ENCODE measurements around the gene MSMO1. TPM values are rescaled to one million over a fixed set of nuclear protein-coding genes. Genes with fewer than 3 reads are reported as not detected.
A peak's percentile ranks its signal among the peaks of the same experiment; 100 is the strongest.
"Not testable (repeated sequence)": the region's sequence is repeated elsewhere in the genome, so short reads cannot be mapped to it uniquely, and the experiment has no call there.

MSMO1 gene
- total RNA-seq, 1 donor from 2014 or later: 134 TPM

DNA sequence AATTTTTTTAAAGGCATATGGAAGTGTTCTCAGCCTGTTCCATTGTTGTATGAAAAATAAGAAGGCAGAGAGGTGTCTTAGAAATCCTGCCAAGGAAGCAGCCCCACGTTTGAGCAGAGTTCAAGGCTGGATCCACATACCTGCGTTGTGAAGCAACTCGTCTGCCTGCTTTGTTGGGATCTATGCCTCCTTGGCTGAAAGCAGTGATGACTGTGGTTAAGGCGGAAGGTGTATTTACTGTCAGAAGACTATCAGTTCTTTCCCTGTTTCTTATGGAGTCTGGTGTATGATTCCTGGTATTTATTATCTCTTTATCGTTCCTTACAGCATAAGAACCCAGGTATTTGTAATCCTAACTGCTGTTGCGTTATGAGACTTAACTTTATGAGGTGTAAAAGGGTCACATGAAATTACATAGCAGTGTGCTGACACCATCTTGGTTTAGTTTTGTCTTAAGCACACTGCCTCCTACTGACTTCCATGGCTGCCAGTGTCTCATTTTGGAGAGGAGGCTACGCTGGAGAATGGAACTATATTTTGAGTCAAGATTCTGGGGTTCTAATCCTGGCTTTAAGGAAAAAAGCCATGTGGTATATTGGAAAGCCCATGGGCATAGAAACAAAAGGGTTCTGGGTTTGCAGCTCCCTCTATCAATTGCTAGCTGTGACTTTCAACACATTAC lies 3.1 kb upstream of the MSMO1 start:
- DNase-seq (ENCODE audit: low read depth in 2 of 2): no peak

DNA sequence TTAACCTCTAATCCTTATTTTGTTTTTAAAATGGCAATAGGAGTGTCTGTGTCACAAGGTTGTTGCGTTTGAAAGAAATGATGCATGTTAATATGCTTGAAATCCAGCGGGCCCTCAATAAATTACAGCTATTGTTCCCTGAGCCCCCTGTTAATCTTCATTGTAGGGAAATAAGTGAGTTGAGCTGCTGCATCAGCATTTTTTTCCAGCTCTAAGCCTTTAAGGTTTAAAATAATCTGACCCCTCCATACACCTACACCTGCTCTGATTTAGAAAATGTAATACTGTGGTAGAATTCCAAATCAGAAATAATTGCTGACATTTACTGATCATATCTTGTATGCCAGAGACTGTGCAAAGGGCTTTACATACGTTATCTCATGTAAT lies 2.6 kb upstream of the MSMO1 start:
- DNase-seq (ENCODE audit: low read depth in 2 of 2): no peak

DNA sequence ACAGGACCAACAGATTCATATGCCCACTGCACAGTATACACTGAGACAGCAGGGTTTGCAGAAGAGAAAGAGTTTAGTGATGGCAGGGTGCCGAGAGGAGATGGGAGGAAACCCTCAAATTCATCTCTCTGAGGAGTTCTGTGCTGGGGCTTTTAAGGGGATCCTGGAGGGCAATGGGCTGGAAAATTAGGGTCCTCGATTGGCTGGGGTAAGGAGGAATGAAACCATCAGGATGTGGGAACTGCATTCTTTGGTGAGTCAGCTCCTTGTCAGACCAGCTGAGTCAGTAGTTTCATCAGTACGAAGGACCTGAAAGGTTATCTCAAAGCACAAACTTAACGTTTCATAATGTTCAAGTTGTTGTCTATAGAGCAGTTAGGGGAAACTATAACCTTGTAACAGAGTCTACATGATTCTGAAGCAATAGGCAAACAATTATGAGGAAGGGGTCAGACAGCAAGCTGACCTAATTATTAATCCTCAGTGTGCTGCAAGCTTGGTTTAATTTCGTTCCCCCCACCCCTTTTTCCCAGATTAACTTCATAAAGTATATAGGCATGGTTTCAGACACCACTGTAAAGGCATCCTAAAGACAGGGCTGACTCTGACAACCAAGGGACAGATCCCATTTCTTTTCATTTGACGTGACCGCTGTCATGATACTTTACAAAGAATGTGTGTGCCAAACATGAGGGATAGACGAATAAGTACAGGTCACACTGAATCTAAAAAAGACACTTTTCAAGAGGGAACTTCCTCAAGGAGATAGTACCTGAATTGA lies 1.5 kb upstream of the MSMO1 start:
- peak in 1 of 2 donors; percentile 62 for DNase-seq (ENCODE audit: low read depth in 2 of 2)

DNA sequence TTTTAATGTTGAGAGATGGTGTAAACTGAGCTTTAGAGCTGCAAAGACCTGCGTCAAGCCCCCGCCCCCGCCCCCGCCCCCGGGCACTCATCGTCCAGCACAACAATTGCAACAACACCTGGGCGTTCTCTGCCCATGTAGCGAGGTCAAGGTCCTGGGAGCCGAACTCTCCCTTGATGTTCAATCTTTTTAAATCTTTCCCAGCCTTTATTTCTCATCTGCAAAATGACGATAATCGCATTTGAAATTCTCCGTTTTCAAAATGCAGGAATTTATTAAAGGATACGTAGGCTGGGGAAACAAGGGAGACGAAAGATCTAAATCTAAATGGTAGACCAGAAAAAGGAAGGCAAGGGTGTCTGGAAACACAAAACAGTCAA lies 648 bp upstream of the MSMO1 start:
- peak; percentile 9 to 47 for DNase-seq (ENCODE audit: low read depth in 2 of 2)

DNA sequence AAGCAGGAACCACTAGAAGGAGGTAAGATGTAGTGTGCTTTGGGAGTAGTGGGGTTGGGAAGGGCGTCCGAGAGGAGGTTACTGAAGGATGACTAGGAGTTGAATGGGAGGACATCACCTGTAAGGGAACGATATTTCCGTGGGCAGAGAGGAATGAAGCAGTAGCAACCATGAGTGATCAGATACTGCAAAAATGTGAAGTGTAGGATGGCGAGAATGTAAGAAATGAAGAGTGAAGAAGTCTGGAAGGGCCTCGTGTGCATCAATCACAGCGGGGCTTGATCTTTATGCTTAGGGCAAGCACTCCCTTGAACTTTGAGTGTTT lies 594 bp downstream of the MSMO1 start:
- DNase-seq (ENCODE audit: low read depth in 2 of 2): no peak

DNA sequence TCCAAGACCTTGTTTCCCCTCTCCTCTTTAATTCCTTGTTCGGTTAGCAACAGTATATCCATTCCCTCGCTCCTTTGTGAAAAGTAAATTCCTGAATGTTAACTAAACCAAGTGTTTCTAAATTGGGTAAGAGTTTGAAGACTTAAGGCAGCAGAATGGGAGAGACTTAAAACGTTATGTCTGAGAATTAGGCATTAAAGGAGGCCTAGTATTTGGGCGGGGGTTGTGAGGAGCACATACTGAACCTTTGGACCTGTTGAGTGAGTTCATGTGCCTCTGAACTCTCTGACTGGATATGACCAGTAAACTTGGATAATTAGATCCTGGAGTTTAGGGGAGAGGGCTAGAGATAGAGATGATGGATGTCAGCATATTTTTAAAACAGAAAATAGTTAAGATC lies 1.2 kb downstream of the MSMO1 start:
- DNase-seq (ENCODE audit: low read depth in 2 of 2): no peak

DNA sequence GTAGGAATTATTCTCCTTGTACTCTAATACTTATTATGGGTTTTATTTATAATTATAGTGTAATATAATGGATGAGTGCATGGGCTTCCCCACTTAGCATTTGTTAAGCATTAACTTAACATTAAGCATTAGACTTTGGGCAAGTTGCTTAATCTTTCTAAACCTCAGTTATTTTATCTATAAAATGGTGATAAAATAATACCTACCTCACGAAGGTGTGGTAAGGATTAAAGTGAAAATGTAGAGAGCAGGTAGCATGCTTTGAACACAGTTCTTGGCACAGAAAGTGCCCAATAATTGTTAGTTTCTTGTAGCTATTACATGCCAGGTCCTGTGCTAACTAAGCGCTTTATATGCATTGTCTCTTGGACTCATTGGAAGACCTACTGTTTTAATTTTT lies 2.6 kb downstream of the MSMO1 start:
- DNase-seq (ENCODE audit: low read depth in 2 of 2): no peak

DNA sequence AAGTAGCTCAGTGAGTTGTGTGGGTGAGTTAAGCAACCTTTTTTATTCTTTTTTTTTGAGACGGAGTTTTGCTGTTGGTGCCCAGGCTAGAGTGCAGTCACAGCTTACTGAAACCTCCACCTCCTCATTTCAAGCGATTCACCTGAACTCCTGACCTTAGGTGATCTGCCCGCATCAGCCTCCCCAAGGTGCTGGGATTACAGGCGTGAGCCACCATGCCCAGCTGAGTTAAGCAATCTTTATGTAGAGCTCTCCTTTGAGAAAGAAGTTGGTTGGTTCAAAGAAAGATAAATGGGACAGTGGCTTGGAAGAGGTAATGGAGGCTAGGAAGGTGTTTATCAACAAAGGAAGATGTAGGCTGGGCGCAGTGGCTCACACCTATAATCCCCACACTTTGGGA lies 3.2 kb downstream of the MSMO1 start:
- no peak for DNase-seq (ENCODE audit: low read depth in 2 of 2)

DNA sequence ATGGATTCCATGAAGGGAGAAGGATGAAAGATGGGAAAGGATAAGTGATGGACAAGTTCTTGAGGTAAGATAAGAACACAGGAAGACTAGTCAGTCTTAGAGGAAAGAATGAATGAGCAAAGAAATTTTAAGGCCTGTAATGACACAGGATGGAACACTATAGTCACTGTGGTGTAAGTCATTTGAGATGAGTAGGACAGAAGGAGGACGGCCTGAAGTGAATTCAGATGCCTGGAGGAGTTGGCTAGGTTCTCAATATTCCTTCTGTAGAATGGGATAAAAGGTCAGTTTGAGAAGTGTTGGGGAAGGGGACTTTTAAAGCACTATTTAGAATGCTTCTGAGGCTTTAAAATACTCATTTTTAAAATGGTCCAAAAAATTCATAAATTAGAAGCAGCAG lies 3.9 kb downstream of the MSMO1 start:
- DNase-seq (ENCODE audit: low read depth in 2 of 2): no peak

DNA sequence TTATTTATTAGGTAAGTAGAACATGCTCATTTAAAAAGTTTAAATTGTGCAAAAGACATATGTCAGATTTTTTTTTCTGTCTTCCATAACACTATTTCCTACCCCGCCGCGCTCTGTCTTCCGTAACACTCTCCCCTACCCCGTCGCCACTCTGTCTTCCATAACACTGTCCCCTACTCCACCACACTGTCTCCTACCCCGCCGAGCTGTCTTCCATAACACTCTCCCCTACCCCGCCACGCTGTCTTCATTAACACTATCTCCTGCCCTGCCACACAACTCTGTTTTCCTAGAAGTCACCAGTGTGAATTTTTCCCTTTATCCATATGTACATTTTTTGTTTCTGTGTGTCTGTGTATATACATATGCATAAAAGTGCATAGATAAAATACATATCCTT lies 4.4 kb downstream of the MSMO1 start:
- DNase-seq (ENCODE audit: low read depth in 2 of 2): no peak

DNA sequence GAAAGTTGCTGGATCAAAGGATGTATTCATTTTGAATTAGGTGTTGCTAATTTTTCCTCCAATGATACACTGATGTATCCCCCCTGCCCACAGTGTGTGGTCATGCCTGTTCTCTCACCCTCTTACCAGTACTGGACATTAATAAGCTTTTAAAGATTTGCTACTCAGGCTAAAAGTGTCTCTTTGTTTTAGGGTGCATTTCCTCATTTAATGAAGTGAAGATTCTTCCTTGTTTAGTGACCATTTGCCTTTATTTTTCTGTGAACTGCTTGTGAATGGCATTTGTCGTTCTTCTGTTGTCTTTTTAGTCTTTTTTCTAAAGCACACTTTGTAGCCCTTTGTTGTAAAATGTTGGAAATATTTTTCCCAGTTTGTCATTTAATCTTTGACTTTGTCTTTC lies 5.0 kb downstream of the MSMO1 start:
- no peak for DNase-seq (ENCODE audit: low read depth in 2 of 2)

DNA sequence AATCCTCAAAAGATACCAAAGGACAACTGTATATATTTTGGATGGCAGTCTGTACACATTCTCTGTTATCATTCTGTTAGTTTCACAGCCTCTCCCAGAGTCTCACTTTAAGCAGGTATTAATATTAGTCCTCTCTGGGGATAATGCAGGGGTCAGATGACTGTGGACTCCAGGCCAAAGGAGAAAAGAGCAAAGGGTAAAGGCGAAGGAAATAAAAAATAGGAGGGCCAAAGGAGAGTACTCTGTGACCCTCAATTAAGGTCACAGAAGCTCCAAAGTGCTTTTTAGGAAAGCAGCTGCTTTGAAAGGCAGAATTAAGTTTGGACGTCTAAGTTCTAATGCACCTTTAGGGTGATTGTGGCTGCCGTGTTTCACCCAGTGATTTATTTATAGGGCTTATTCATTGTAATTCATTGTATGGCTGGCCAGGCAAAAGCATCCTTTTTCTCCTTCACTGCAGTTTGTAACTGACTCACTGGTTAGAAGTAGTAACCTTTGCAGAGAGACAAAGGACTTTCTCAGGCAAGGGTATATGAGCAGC lies 7.8 kb downstream of the MSMO1 start:
- DNase-seq (ENCODE audit: low read depth in 2 of 2): no peak

DNA sequence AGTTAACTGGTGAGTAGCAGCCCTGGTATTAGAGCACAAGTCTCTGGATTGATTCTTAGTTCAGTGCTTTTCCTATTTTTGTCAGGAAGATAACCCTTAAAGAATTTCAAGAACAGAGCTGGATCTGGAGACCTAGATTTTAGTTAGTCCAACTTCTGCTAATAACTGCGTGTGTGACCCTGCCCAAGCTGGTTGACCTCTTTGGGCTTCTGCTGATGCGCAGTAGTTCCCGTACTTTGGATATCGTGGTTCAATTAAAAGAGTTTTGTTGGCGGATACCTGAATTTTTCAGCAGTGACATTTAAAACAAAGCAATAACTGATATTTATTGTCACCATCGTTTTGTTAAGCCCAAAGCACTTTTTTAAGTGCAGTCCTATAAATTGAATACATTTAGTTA lies 9.3 kb downstream of the MSMO1 start:
- DNase-seq (ENCODE audit: low read depth in 2 of 2): no peak

DNA sequence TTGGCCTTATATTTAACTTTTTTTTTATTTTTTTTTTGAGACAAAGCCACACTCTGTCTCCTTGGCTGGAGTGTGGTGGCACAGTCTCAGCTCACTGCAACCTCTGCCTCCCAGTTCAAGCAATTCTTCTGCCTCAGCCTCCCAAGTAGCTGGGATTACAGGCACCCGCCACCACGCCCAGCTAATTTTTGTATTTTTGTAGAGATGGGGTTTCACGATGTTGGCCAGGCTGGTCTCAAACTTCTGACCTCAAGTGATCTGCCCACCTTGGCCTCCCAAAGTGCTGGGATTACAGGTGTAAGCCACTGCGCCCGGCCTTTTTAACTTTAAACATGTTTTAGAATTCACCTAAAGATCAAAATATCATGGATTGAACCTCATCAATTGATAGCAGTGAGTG lies 14.9 kb downstream of the MSMO1 start:
- DNase-seq (ENCODE audit: low read depth in 2 of 2): not testable (repeated sequence)

DNA sequence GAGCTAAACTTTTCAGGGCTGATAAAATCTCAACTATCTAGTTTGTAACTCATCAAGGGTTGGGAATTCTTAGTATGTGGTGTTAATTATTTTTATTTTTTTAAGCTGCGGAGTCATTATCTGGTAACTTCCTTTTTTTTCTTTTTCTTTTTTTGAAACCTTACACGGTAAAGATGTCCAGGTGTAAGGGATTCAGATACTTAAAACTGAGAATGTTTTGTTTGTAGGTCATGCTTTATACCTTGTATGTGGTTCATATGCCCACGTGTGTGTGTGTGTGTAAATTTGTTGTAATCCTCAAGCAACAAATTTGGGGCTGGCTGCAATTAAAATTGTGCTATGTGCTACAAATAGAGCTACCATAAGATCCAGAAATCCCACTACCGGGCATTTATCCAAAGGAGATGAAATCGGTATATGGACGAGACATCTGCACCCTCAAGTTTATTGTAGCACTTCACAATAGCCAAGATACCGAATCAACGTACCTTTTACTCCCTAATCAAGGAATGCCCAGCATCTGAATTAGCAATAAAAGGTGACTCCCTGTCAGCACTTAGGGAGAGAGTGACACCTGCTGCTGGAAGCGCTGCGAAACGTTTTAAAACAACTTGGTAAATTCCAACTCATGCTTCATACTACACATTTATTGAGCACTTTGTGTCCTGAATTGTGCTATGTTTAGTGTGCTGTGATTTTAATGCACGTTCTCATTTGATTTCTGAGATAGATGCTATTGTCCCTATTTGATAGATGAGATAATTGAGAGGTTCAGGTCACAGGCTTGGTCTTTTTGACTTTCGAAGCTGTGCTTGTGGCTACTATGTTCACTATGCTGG lies 16.1 kb downstream of the MSMO1 start:
- peak; percentile 20 to 33 for DNase-seq (ENCODE audit: low read depth in 2 of 2)

DNA sequence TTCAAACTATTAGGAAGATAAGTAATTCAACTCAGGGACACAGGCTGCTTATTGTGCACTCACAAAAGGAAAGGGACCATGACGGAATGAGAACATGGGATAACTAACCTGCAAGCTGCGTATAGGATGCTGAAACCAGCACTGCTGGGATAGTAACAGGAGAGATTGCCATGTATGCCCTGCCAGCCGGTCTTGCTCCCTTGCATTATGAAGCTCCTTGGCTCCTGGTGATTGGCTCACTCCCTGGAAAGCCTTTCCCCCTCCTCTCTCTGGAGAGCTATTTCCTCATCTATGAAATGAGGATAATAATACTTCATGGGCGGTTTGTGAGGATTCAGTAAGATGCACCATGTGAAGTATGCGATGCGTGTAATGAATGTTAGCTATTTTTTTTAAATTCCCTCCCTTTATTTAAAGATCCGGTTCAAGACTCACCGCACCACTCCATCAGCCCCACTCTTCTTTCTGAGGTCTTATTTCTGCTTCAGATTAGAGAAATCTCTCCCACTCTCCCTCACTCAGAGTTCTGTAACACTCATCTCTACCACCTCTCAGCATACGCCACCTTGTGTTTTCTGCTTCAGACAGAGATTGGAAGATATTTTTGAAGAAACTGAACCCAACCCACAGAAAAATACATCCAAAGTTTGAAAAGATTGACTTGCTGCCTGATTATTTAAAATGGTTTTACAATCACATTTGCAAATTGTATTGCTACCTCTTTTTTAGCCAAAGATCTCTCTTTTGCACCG lies 18.4 kb downstream of the MSMO1 start:
- DNase-seq (ENCODE audit: low read depth in 2 of 2): no peak

DNA sequence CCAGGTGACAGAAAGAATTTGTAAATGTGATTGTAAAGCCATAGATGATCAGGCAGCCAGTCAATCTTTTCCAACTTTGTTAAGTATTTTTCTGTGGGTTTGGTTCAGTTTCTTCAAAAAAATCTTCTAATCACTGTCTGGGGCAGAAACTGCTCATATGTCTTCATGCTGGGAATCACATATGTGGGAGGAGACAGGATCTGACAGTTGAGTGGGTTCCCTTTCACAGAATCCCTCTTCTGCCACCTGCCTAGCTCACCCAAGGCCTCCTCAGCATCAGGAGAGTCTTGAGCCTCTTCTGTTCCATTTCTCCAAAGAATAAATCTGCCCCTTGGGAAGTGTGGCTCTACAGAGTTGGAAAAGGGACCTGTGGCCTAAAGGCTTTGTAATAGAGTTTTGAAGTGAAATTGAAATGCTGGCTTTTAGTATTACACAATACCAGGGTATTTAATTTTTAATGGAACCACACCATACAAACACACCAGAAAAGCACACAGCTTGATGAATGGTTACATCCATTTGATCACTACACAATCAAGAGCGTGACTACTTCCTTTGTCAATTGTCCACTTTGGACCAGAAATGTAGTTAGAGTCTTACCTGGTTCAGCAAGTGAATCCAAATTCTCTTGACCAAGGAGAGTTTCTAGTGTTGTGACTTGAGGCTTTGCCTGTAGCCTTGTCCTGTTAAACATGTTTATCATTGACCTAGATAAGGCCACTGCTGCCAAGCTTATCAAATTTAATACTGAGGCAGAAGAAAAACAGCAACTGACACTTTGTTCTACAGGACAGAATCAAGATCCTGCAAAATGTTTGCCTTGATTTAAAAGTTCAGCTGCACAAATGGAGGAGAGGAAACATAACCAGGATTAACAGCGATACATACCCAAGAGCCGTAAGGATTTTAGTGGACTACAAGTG lies 20.4 kb downstream of the MSMO1 start:
- no peak for DNase-seq (ENCODE audit: low read depth in 2 of 2)

DNA sequence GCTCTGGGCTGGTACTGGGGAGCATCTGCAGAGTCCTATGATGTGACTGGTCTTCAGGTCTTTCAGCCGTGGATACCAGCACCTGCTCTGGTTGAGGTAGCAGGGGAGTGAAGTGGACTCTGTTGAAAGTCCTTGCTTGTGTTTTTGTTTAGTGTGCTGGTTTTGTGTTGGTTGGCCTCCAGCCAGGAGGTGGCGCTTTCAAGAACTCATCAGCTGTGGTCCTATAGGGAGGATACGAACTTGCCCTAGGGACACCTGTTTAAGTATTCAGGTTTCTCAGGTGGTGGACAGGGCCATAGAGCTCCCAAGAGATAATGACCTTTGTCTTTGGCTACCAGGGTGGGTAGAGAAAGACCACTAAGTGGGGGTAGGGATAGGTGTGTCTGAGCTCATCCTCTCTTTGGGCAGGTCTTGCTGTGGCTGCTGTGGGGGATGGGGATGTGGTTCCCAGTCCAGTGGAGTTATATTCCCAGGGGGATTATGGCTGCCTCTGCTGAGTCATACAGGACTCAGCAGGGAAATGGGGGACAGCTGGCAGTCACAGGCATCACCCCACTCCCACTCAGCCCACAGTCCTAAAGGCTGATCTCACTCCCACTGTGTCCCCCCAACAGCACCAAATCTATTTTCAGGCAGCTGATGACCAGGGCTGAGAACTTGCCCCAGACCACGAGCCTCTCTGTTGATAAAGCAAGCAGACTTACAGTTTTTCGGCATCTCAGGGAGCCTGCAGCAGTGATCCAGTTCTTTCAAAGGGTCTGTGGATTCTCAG lies 24.1 kb downstream of the MSMO1 start:
- no peak for DNase-seq (ENCODE audit: low read depth in 2 of 2)

DNA sequence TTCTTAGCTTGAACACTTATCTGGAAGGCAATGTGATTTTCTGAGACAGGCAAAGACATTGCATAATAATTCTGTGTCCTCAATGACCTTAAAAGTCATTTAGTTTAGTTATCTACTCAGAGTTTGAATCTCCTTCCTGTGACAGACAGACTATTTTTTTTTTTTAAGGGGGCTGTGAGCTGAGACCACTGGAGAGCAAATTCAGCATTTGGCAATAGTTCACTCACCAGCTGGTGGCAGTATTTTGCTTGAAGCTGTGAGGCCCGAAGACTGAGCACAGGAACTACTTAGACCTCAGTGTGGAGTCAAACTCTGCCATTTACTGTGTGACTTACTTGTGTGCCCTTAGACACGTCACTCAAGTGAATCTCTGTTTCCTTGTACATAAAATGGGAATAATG lies 28.4 kb downstream of the MSMO1 start:
- peak; percentile 24 to 46 for DNase-seq (ENCODE audit: low read depth in 2 of 2)

DNA sequence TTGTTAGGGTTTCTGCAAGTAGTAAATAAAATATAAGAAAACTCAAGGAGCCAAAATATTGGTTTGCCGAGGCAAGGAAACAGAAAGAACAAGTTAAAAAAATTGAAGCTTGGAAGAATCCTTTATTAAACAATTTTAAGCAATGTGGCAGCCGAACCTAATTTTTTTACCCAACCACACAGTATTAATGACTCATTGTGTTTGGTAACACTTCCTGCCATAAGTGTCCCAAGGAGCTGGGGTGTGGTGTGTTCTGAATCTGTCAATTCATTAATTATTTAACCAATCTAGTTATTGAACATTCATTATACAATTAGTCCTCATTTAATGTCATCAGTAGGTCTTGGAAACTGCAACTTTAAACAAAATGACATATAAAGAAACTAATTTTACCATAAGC lies 32.0 kb downstream of the MSMO1 start:
- DNase-seq (ENCODE audit: low read depth in 2 of 2): no peak
